Caco-2 (cell line): ENCODE measurements around the gene ELN. TPM values are rescaled to one million over a fixed set of nuclear protein-coding genes. Genes with fewer than 3 reads are reported as not detected.

ENCODE experiments used
- BruUV-seq: library from RNA; stranded (reverse); fragments of 400-500 nt; replicated peaks from 2 replicates; lab custom pipeline; 2021; lab: Mats Ljungman, UMichigan
- CTCF ChIA-PET: fragments of 300-600 bp; sonication (Branson Sonifier 250); formaldehyde crosslinking; loops from one replicate; lab custom pipeline; 2022; ENCODE audit warnings: antibody characterized with exemption; lab: Charles Lee
- POLR2A ChIA-PET: fragments of 300-600 bp; sonication (Branson Sonifier 250); formaldehyde crosslinking; loops from one replicate; lab custom pipeline; 2022; ENCODE audit warnings: antibody characterized with exemption; lab: Charles Lee
- DNase-seq, 2 experiments: peaks; one replicate each; pipeline versions ENCODE4 v3.0.0 to v3.0.0-alpha.2; 2020 to 2022
- H3K27me3 ChIP-seq: replicated peaks from 2 replicates; pipeline ENCODE4 v1.6.0; 2011; ENCODE audit warnings: low read length; ENCODE audit not compliant: control insufficient read depth, insufficient read depth
- H3K36me3 ChIP-seq: 2 replicates; pipeline ENCODE4 v1.5.1; 2011; ENCODE audit warnings: low read length; ENCODE audit not compliant: control insufficient read depth, insufficient read depth
- H3K4me1 ChIP-seq: fragments of 250-450 bp; sonication (Bioruptor Pico); 2 replicates; pipeline ENCODE4 v1.5.1; 2020; ENCODE audit warnings: mild to moderate bottlenecking
- H3K4me3 ChIP-seq: 2 replicates; pipeline ENCODE4 v1.5.1; 2011; ENCODE audit warnings: low read depth, mild to moderate bottlenecking, control low read depth, low read length
- H3K9me3 ChIP-seq: fragments of 250-450 bp; sonication (Bioruptor Pico); 2 replicates; pipeline ENCODE4 v1.5.1; 2020; ENCODE audit warnings: mild to moderate bottlenecking, moderate library complexity
- H3K27ac Mint-ChIP-seq: one replicate; pipeline ENCODE4 v1.8.0; 2022; ENCODE audit warnings: mixed read lengths; ENCODE audit not compliant: unreplicated experiment
- H3K27me3 Mint-ChIP-seq: one replicate; pipeline ENCODE4 v1.8.0; 2022; ENCODE audit warnings: mixed read lengths; ENCODE audit not compliant: insufficient read depth, unreplicated experiment
- H3K36me3 Mint-ChIP-seq: one replicate; pipeline ENCODE4 v1.8.0; 2022; ENCODE audit warnings: mild to moderate bottlenecking, mixed read lengths; ENCODE audit not compliant: insufficient read depth, unreplicated experiment
- H3K4me1 Mint-ChIP-seq: one replicate; pipeline ENCODE4 v1.8.0; 2022; ENCODE audit warnings: low read depth, mixed read lengths; ENCODE audit not compliant: unreplicated experiment
- H3K4me3 Mint-ChIP-seq: one replicate; pipeline ENCODE4 v1.8.0; 2022; ENCODE audit warnings: mild to moderate bottlenecking, moderate library complexity, mixed read lengths; ENCODE audit not compliant: unreplicated experiment
- H3K9me3 Mint-ChIP-seq: one replicate; pipeline ENCODE4 v1.8.0; 2022; ENCODE audit warnings: mixed read lengths; ENCODE audit not compliant: unreplicated experiment
- intact Hi-C: fragments of 100-400 bp; cut with micrococcal nuclease; formaldehyde crosslinking; loops from one replicate; pipeline ENCODE4 v1.10.0; 2022; ENCODE audit not compliant: unreplicated experiment
- total RNA-seq: library from RNA; stranded (reverse); gene quantifications from 2 replicates; pipeline ENCODE4 v1.2.3, GENCODE V29; 2022
- TF ChIP-seq, protein P1 (sequence below), 2 experiments: fragments of 200-600 bp in 1 of 2; IDR thresholded peaks; 1 replicate in 1 of 2; 2 replicates in 1 of 2; pipeline versions ENCODE4 v1.5.1 to v1.8.0; 2011 to 2022; ENCODE audit warnings: antibody characterized with exemption in 1 of 2, control low read depth in 1 of 2, inconsistent platforms in 1 of 2, low read depth in 1 of 2, low read length in 1 of 2, mild to moderate bottlenecking in 1 of 2, moderate library complexity in 1 of 2; ENCODE audit not compliant: insufficient read depth in 1 of 2, severe bottlenecking in 1 of 2, unreplicated experiment in 1 of 2

Gene ELN
- total RNA-seq, 1 experiment from 2014 or later, result not detected

DNA sequence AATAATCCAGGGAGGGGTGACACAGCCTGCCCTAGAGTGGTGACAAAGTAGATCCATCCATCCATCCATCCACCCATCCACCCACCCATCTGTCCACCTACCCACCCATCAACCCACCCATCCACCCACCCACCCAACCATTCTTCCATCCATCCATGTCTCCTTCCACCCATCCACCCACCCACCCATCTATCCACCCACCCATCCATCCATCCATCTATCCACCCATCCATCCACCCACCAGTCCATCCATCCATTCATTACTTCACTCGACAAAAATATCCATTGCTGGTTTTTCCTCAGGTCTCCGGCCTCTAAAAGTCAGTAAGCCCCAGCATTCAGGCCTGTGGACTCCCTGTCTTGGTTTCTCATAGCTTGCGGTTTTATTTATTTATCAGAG lies 43.1 kb downstream of the ELN start:
- H3K4me3 ChIP-seq, result no peak overlapping the region
- H3K27me3 ChIP-seq, result no peaks in the 10 kb centered on the region
- TF ChIP-seq, protein P1, sequence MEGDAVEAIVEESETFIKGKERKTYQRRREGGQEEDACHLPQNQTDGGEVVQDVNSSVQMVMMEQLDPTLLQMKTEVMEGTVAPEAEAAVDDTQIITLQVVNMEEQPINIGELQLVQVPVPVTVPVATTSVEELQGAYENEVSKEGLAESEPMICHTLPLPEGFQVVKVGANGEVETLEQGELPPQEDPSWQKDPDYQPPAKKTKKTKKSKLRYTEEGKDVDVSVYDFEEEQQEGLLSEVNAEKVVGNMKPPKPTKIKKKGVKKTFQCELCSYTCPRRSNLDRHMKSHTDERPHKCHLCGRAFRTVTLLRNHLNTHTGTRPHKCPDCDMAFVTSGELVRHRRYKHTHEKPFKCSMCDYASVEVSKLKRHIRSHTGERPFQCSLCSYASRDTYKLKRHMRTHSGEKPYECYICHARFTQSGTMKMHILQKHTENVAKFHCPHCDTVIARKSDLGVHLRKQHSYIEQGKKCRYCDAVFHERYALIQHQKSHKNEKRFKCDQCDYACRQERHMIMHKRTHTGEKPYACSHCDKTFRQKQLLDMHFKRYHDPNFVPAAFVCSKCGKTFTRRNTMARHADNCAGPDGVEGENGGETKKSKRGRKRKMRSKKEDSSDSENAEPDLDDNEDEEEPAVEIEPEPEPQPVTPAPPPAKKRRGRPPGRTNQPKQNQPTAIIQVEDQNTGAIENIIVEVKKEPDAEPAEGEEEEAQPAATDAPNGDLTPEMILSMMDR (IDR thresholded peaks at IDR 0.05; ENCODE audit: insufficient read depth in 1 of 2, low read depth in 1 of 2, low read length in 1 of 2, severe bottlenecking in 1 of 2, unreplicated experiment in 1 of 2), result no peak
- no peak overlapping the region for H3K4me3 Mint-ChIP-seq
- H3K36me3 Mint-ChIP-seq, result no peaks in the 10 kb centered on the region
- H3K4me1 Mint-ChIP-seq, result no peaks in the 10 kb centered on the region
- no peaks in the 10 kb centered on the region for H3K27me3 Mint-ChIP-seq
- BruUV-seq, result no TSS peak
- CTCF ChIA-PET, result interaction anchor here (0.7 kb wide), 1 partner anchor 113 kb away, joined by 3 read pairs; no protein-coding TSS in a partner anchor
- no peaks in the 10 kb centered on the region for H3K9me3 ChIP-seq
- no peak overlapping the region for H3K27ac Mint-ChIP-seq
- no peaks in the 10 kb centered on the region for H3K4me1 ChIP-seq
- intact Hi-C loops, result no loop called here
- no peak for DNase-seq
- no peaks in the 10 kb centered on the region for H3K9me3 Mint-ChIP-seq
- POLR2A ChIA-PET, result no interaction called here
- no peaks in the 10 kb centered on the region for H3K36me3 ChIP-seq

DNA sequence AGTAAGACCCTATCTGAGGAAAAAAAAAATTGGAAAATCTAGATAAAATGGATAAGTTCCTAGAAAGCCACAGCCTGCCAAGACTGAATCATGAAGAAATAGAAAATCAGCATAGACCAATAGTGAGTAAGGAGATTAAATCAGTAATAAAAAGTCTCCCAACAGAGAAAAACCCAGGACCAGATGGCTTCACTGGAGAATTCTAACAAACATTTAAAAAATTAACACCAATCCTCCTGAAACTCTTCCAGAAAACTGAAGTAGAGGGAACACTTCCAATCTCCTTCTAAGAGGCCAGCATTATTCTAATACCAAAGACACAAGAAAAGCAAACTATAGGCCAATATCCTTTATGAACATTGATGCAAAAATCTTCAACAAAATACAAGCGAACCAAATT lies 46.8 kb downstream of the ELN start:
- no peaks in the 10 kb centered on the region for H3K27me3 ChIP-seq
- no peaks in the 10 kb centered on the region for H3K27me3 Mint-ChIP-seq
- no peak overlapping the region for H3K4me3 Mint-ChIP-seq
- H3K9me3 Mint-ChIP-seq, result no peaks in the 10 kb centered on the region
- H3K4me3 ChIP-seq, result no peak overlapping the region
- no peak overlapping the region for H3K27ac Mint-ChIP-seq
- no peaks in the 10 kb centered on the region for H3K36me3 Mint-ChIP-seq
- DNase-seq, result no peak
- no peaks in the 10 kb centered on the region for H3K4me1 ChIP-seq
- BruUV-seq, result no TSS peak
- ChIA-PET CTCF (no interaction called here), POLR2A (no interaction called here)
- no peaks in the 10 kb centered on the region for H3K4me1 Mint-ChIP-seq
- H3K36me3 ChIP-seq, result no peaks in the 10 kb centered on the region
- TF ChIP-seq, protein P1 (IDR thresholded peaks at IDR 0.05; ENCODE audit: insufficient read depth in 1 of 2, low read depth in 1 of 2, low read length in 1 of 2, severe bottlenecking in 1 of 2, unreplicated experiment in 1 of 2), result no peak
- H3K9me3 ChIP-seq, result no peaks in the 10 kb centered on the region
- intact Hi-C loops, result no loop called here

DNA sequence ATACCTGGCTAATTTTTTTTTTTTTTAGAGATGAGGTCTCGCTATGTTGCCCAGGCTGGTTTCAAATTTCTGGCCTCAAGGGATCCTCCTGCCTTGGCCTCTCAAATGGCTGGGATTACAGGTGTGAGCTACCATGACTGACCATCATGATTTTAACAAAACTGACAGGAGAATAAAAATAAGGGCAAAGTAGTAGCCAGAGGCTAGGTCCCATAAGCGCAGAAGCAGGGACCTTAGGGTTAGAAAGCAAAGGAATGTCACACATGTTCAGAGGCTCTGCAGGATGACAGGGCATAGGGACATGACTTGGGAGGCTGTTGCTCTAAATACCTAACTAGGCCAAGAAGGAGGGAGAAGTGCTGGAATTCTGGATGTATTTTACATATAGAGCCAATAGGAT lies 50.5 kb downstream of the ELN start:
- ChIA-PET POLR2A (no interaction called here), CTCF (interaction anchor here (0.6 to 0.7 kb wide), 3 partner anchors 42 to 197 kb away, joined by 3 read pairs; no protein-coding TSS in a partner anchor)
- BruUV-seq, result no TSS peak
- Histone ChIP-seq H3K4me1 (no peaks in the 10 kb centered on the region; the same call in 1 of the 2 replicates), H3K9me3 (no peaks in the 10 kb centered on the region), H3K36me3 (no peaks in the 10 kb centered on the region), H3K4me3 (no peak overlapping the region), H3K27me3 (no peaks in the 10 kb centered on the region)
- no peaks in the 10 kb centered on the region for H3K27me3 Mint-ChIP-seq
- H3K27ac Mint-ChIP-seq, result no peak overlapping the region
- H3K9me3 Mint-ChIP-seq, result no peaks in the 10 kb centered on the region
- DNase-seq, result no peak
- H3K4me3 Mint-ChIP-seq, result no peak overlapping the region
- H3K36me3 Mint-ChIP-seq, result no peaks in the 10 kb centered on the region
- TF ChIP-seq, protein P1 (IDR thresholded peaks at IDR 0.05; ENCODE audit: insufficient read depth in 1 of 2, low read depth in 1 of 2, low read length in 1 of 2, severe bottlenecking in 1 of 2, unreplicated experiment in 1 of 2), result no peak
- intact Hi-C loops, result no loop called here
- no peaks in the 10 kb centered on the region for H3K4me1 Mint-ChIP-seq
